ENCODE results near the gene CDK11B. TPM values are rescaled to one million over a fixed set of nuclear protein-coding genes. Genes with fewer than 3 reads are reported as not detected.
"Not testable (repeated sequence)": the region's sequence is repeated elsewhere in the genome, so short reads cannot be mapped to it uniquely, and the experiment has no call there.

CDK11B gene
- 59.8 TPM for polyA plus RNA-seq (2013, experiment 1 of 4)
- 57.5 TPM for polyA plus RNA-seq (2013, experiment 2 of 4)
- polyA plus RNA-seq (2013, experiment 3 of 4) = 42.4 TPM
- polyA plus RNA-seq (2013, experiment 4 of 4) = 47.3 TPM

- Histone ChIP-seq H3K36me3 (ENCODE audit: control insufficient read depth, insufficient read depth, low read length) (peaks cover 14% of the 10 kb centered on the region), H3K4me3 (ENCODE audit: insufficient read depth, low read depth, low read length) (peak within 1 kb of the TSS; percentile 78), H3K27ac (ENCODE audit: insufficient read depth, low read depth, low read length, poor library complexity, severe bottlenecking) (peak within 1 kb of the TSS; percentile 98)
- not testable (repeated sequence) for H3K9me3 ChIP-seq (ENCODE audit: control insufficient read depth, low read length); H3K27me3 ChIP-seq (ENCODE audit: control insufficient read depth, insufficient read depth, low read length, poor library complexity, severe bottlenecking); H3K4me1 ChIP-seq (ENCODE audit: control insufficient read depth, insufficient read depth, low read length)
- 0% methylated on average over 56 to 57 of the region's 96 CpGs for WGBS, 2 experiments
Measured at GRCh38 chr1:1658583-1659549, at the start of gene CDK11B. Gene CDK11B (minus strand): TSS chr1:1659004. CDS start chr1:1657485, 1,519 bp downstream.

- WGBS, 2 experiments = 97 to 98% methylated on average over 12 to 13 of the region's 20 CpGs
- not testable (repeated sequence) for H3K9me3 ChIP-seq (ENCODE audit: control insufficient read depth, low read length); H3K4me3 ChIP-seq (ENCODE audit: insufficient read depth, low read depth, low read length); H3K4me1 ChIP-seq (ENCODE audit: control insufficient read depth, insufficient read depth, low read length); H3K36me3 ChIP-seq (ENCODE audit: control insufficient read depth, insufficient read depth, low read length); H3K27me3 ChIP-seq (ENCODE audit: control insufficient read depth, insufficient read depth, low read length, poor library complexity, severe bottlenecking); H3K27ac ChIP-seq (ENCODE audit: insufficient read depth, low read depth, low read length, poor library complexity, severe bottlenecking)
Measured at GRCh38 chr1:1707897-1708296, 49.1 kb upstream of the CDK11B start.

GRCh38 chr1:1707241-1707640, 48.4 kb upstream of the CDK11B start:
- not testable (repeated sequence) for H3K27ac ChIP-seq (ENCODE audit: insufficient read depth, low read depth, low read length, poor library complexity, severe bottlenecking); H3K36me3 ChIP-seq (ENCODE audit: control insufficient read depth, insufficient read depth, low read length); H3K4me1 ChIP-seq (ENCODE audit: control insufficient read depth, insufficient read depth, low read length); H3K27me3 ChIP-seq (ENCODE audit: control insufficient read depth, insufficient read depth, low read length, poor library complexity, severe bottlenecking); H3K4me3 ChIP-seq (ENCODE audit: insufficient read depth, low read depth, low read length); H3K9me3 ChIP-seq (ENCODE audit: control insufficient read depth, low read length)
- 93 to 98% methylated on average over 6 of the region's 23 CpGs for WGBS, 2 experiments

- not testable (repeated sequence) for H3K36me3 ChIP-seq (ENCODE audit: control insufficient read depth, insufficient read depth, low read length); H3K27me3 ChIP-seq (ENCODE audit: control insufficient read depth, insufficient read depth, low read length, poor library complexity, severe bottlenecking); H3K27ac ChIP-seq (ENCODE audit: insufficient read depth, low read depth, low read length, poor library complexity, severe bottlenecking); H3K4me1 ChIP-seq (ENCODE audit: control insufficient read depth, insufficient read depth, low read length); H3K4me3 ChIP-seq (ENCODE audit: insufficient read depth, low read depth, low read length); H3K9me3 ChIP-seq (ENCODE audit: control insufficient read depth, low read length)
- WGBS, 2 experiments = no CpG with 5 or more reads among the region's 10 CpGs
Measured at GRCh38 chr1:1705623-1706022, 46.8 kb upstream of the CDK11B start.

GRCh38 chr1:1704284-1704957, 45.6 kb upstream of the CDK11B start:
- WGBS, 2 experiments = 97% methylated on average over 24 of the region's 27 CpGs
- H3K27me3 ChIP-seq (ENCODE audit: control insufficient read depth, insufficient read depth, low read length, poor library complexity, severe bottlenecking); H3K4me3 ChIP-seq (ENCODE audit: insufficient read depth, low read depth, low read length); H3K9me3 ChIP-seq (ENCODE audit: control insufficient read depth, low read length); H3K27ac ChIP-seq (ENCODE audit: insufficient read depth, low read depth, low read length, poor library complexity, severe bottlenecking); H3K4me1 ChIP-seq (ENCODE audit: control insufficient read depth, insufficient read depth, low read length); H3K36me3 ChIP-seq (ENCODE audit: control insufficient read depth, insufficient read depth, low read length): not testable (repeated sequence)

GRCh38 chr1:1703796-1704195, 45.0 kb upstream of the CDK11B start:
- no peak overlapping the region for H3K4me3 ChIP-seq (ENCODE audit: insufficient read depth, low read depth, low read length)
- 96% methylated on average over 22 of the region's 22 CpGs for WGBS, 2 experiments

GRCh38 chr1:1702506-1702905, 43.7 kb upstream of the CDK11B start:
- not testable (repeated sequence) for H3K9me3 ChIP-seq (ENCODE audit: control insufficient read depth, low read length); H3K36me3 ChIP-seq (ENCODE audit: control insufficient read depth, insufficient read depth, low read length); H3K27me3 ChIP-seq (ENCODE audit: control insufficient read depth, insufficient read depth, low read length, poor library complexity, severe bottlenecking); H3K4me3 ChIP-seq (ENCODE audit: insufficient read depth, low read depth, low read length); H3K4me1 ChIP-seq (ENCODE audit: control insufficient read depth, insufficient read depth, low read length); H3K27ac ChIP-seq (ENCODE audit: insufficient read depth, low read depth, low read length, poor library complexity, severe bottlenecking)
- no CpG with 5 or more reads among the region's 18 CpGs for WGBS, 2 experiments

More at GRCh38 chr1:1703796-1704195, 45.0 kb upstream of the CDK11B start:
- H3K9me3 ChIP-seq (ENCODE audit: control insufficient read depth, low read length) = no peaks in the 10 kb centered on the region
- no peaks in the 10 kb centered on the region for H3K27me3 ChIP-seq (ENCODE audit: control insufficient read depth, insufficient read depth, low read length, poor library complexity, severe bottlenecking)
- no peaks in the 10 kb centered on the region for H3K4me1 ChIP-seq (ENCODE audit: control insufficient read depth, insufficient read depth, low read length)
- no peaks in the 10 kb centered on the region for H3K36me3 ChIP-seq (ENCODE audit: control insufficient read depth, insufficient read depth, low read length)
- H3K27ac ChIP-seq (ENCODE audit: insufficient read depth, low read depth, low read length, poor library complexity, severe bottlenecking) = no peak overlapping the region

- H3K9me3 ChIP-seq (ENCODE audit: control insufficient read depth, low read length); H3K4me1 ChIP-seq (ENCODE audit: control insufficient read depth, insufficient read depth, low read length); H3K36me3 ChIP-seq (ENCODE audit: control insufficient read depth, insufficient read depth, low read length); H3K27ac ChIP-seq (ENCODE audit: insufficient read depth, low read depth, low read length, poor library complexity, severe bottlenecking); H3K27me3 ChIP-seq (ENCODE audit: control insufficient read depth, insufficient read depth, low read length, poor library complexity, severe bottlenecking); H3K4me3 ChIP-seq (ENCODE audit: insufficient read depth, low read depth, low read length): not testable (repeated sequence)
- WGBS, 2 experiments = no CpG with 5 or more reads among the region's 33 CpGs
Measured at GRCh38 chr1:1700557-1700956, 41.8 kb upstream of the CDK11B start.

- not testable (repeated sequence) for H3K4me1 ChIP-seq (ENCODE audit: control insufficient read depth, insufficient read depth, low read length); H3K9me3 ChIP-seq (ENCODE audit: control insufficient read depth, low read length); H3K27me3 ChIP-seq (ENCODE audit: control insufficient read depth, insufficient read depth, low read length, poor library complexity, severe bottlenecking); H3K4me3 ChIP-seq (ENCODE audit: insufficient read depth, low read depth, low read length); H3K27ac ChIP-seq (ENCODE audit: insufficient read depth, low read depth, low read length, poor library complexity, severe bottlenecking); H3K36me3 ChIP-seq (ENCODE audit: control insufficient read depth, insufficient read depth, low read length)
- no CpG with 5 or more reads among the region's 45 CpGs for WGBS, 2 experiments
Measured at GRCh38 chr1:1700067-1700466, 41.3 kb upstream of the CDK11B start.

GRCh38 chr1:1699061-1699460, 40.3 kb upstream of the CDK11B start:
- H3K4me3 ChIP-seq (ENCODE audit: insufficient read depth, low read depth, low read length); H3K27me3 ChIP-seq (ENCODE audit: control insufficient read depth, insufficient read depth, low read length, poor library complexity, severe bottlenecking); H3K36me3 ChIP-seq (ENCODE audit: control insufficient read depth, insufficient read depth, low read length); H3K9me3 ChIP-seq (ENCODE audit: control insufficient read depth, low read length); H3K4me1 ChIP-seq (ENCODE audit: control insufficient read depth, insufficient read depth, low read length); H3K27ac ChIP-seq (ENCODE audit: insufficient read depth, low read depth, low read length, poor library complexity, severe bottlenecking): not testable (repeated sequence)
- 93 to 100% methylated on average over 3 to 6 of the region's 19 CpGs for WGBS, 2 experiments
